Activated T-cell treated with anti-CD3 and anti-CD28 coated beads, Interleukin-2, amount 50 U/mL, for 72 hours (primary cell): Measurements from ENCODE around the gene DNAJC3. TPM values are rescaled to one million over a fixed set of nuclear protein-coding genes. Genes with fewer than 3 reads are reported as not detected.
"Not testable (repeated sequence)": the region's sequence is repeated elsewhere in the genome, so short reads cannot be mapped to it uniquely, and the experiment has no call there.

Experiments used
- ATAC-seq, 2 donors: fragments of 150-1000 bp; cut with Tn5 transposase; replicated peaks in 1 of 2; 2 replicates each; pipeline ENCODE4 v1.10.0; 2021; ENCODE audit warnings: moderate library complexity in 2 of 2, mild to moderate bottlenecking in 1 of 2
- DNase-seq, 2 donors: peaks; one replicate each; pipeline ENCODE4 v3.0.0; 2021 to 2022; ENCODE audit warnings: mixed read lengths in 1 of 2
- H3K27ac Mint-ChIP-seq: one replicate; pipeline ENCODE4 v1.8.0; 2022; ENCODE audit warnings: mild to moderate bottlenecking, moderate library complexity, mixed read lengths
- H3K27me3 Mint-ChIP-seq: one replicate; pipeline ENCODE4 v1.8.0; 2022; ENCODE audit warnings: low read depth, mixed read lengths
- H3K36me3 Mint-ChIP-seq, 2 donors: one replicate each; pipeline ENCODE4 v1.8.0; 2022; ENCODE audit warnings: mixed read lengths in 2 of 2, mild to moderate bottlenecking in 1 of 2; ENCODE audit not compliant: insufficient read depth in 2 of 2
- H3K4me1 Mint-ChIP-seq: one replicate; pipeline ENCODE4 v1.8.0; 2022; ENCODE audit warnings: low read depth, mixed read lengths
- H3K4me3 Mint-ChIP-seq, 2 donors: one replicate each; pipeline ENCODE4 v1.8.0; 2022; ENCODE audit warnings: mild to moderate bottlenecking in 2 of 2, mixed read lengths in 2 of 2, moderate library complexity in 2 of 2
- H3K9me3 Mint-ChIP-seq, 2 donors: one replicate each; pipeline ENCODE4 v1.8.0; 2022; ENCODE audit warnings: mixed read lengths in 2 of 2
- total RNA-seq, 2 donors: library from RNA; stranded (reverse); gene quantifications; one replicate each; pipeline ENCODE4 v1.2.3, GENCODE V29; 2022

Gene DNAJC3
- total RNA-seq, 2 donors from 2014 or later = 22.3 to 24.9 TPM

DNA sequence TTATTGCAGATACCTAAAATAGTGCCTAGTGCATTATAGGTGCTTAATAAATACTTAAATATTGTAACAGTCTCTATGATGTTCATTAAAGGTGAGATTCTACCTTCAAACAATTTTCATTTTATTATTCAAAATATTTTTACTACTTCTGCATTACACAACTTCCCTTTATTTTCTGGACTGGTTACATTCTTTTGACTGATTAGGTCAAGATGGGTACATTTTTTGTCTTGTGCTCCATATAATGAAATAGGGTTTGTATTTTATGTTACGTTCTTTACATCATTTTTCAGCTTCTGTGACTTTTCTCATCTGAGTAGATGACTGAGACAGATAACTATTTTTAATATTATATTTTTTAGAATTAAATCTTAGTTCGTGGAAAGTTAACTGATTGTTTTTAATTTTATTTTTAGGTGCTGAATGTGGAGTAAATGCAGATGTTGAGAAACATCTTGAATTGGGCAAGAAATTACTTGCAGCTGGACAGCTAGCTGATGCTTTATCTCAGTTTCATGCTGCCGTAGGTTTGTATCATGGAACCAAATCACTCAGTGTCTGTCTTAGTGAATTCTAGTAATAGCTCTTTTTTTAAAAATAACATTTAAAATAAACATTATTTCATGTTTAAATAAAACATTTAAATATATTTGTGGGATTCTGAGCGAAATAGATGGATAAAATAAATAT lies 32.0 kb downstream of the DNAJC3 start:
- ATAC-seq (no peak), DNase-seq (no peak)
- Mint-ChIP-seq H3K4me3 (no peak overlapping the region), H3K27ac (no peak overlapping the region), H3K9me3 (peaks cover 1 to 2% of the 10 kb centered on the region in 2 donors), H3K36me3 (peaks cover 8 to 14% of the 10 kb centered on the region in 2 donors), H3K27me3 (no peaks in the 10 kb centered on the region), H3K4me1 (peaks cover 26% of the 10 kb centered on the region)

DNA sequence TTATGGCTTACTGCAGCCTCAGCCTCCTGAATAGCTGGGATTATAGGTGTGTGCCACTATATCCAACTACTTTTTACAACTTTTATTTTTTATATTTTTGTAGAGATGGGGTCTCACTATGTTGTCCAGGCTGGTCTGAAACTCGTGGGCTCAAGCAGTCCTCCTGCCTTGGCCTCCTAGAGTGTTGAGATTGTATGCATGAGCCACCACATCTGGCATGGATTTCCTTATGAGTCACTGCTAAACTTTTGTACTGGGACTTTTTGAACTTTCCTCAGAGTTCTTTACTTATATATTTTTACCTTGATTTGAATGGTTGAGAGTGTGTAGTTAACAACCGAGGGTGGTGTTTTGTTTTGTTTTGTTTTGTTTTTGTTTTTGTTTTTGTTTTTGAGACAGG lies 33.4 kb downstream of the DNAJC3 start:
- Mint-ChIP-seq H3K36me3 (peaks cover 8 to 14% of the 10 kb centered on the region in 2 donors), H3K27me3 (no peaks in the 10 kb centered on the region), H3K4me3 (no peak overlapping the region), H3K4me1 (peaks cover 20% of the 10 kb centered on the region), H3K27ac (no peak overlapping the region), H3K9me3 (no peaks in the 10 kb centered on the region)
- ATAC-seq (no peak), DNase-seq (no peak)

DNA sequence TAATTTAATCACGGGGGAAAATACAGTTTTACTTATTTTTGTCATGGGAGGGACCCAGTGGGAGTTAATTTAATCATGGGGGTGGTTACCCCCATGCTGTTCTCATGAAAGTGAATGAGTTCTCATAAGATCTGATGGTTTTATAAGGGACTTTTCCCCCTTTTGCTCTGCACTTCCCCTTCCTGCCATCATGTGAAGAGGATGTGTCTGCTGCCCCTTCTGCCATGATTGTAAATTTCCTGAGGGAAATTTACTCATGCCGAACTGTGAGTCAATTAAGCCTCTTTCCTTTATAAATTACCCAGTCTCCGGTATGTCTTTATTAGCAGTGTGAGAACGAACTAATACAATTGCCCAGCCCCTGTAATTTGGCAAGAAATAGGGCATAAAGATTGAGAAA lies 35.9 kb downstream of the DNAJC3 start:
- not testable (repeated sequence) for H3K27ac Mint-ChIP-seq, DNase-seq, H3K4me3 Mint-ChIP-seq, ATAC-seq, H3K9me3 Mint-ChIP-seq, H3K4me1 Mint-ChIP-seq, H3K27me3 Mint-ChIP-seq
- peaks cover 8 to 18% of the 10 kb centered on the region in 2 donors for H3K36me3 Mint-ChIP-seq

DNA sequence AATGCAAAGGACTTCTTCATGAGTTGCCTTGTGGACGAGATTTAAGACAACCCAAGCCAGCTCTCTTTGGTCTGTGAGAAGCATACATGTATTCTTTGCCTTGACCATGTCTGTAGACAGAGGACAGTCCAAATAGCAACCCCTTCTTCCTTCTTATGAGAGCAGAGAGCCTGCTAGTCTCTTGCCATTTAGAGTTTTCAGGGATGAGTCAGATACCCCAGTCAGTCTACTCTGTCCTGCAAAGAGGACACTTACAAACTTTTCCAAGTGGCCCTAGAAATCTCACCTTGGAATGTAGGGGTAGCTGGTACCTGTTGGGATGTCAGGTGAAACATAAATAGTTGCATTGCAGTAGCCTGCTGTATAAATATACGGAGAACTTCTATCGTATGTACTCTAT lies 36.7 kb downstream of the DNAJC3 start:
- no peaks in the 10 kb centered on the region for H3K27me3 Mint-ChIP-seq
- no peak overlapping the region for H3K4me3 Mint-ChIP-seq
- no peak for DNase-seq
- no peak for ATAC-seq
- H3K4me1 Mint-ChIP-seq = peaks cover 8% of the 10 kb centered on the region
- no peak overlapping the region for H3K27ac Mint-ChIP-seq
- peaks cover 9 to 18% of the 10 kb centered on the region in 2 donors for H3K36me3 Mint-ChIP-seq
- H3K9me3 Mint-ChIP-seq = no peaks in the 10 kb centered on the region

DNA sequence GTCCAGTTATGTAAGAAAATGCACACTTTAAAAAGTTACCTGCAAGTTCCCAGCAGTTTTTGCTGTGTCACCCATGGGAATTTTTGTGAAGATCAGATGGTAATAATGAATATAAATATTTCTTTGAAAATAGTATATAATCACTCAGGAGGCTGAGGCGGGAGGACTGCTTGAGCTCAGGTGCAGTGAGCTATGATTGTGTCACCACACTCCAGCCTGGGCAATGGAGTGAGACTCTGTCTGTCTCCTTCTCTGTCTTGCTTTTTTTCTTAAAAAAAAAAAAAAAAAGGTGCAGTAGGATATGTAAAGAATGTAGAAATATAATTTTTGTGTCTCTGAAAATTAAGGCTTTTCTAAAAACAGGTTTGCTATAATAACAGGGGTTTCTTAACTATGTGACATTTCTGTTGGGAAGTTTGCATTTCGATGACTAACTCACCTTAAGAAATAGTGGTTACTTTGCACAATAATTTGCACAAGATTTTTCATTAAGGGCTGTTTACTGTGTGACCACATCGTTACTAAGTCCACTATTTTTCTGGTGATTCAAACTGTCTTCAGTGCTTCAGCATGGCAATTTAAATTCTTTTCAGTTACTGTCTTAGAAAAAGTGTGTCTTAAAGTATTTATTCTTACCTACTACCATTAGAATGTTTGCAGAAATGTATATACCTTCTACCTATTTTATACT lies 37.3 kb downstream of the DNAJC3 start:
- Mint-ChIP-seq H3K27ac (no peak overlapping the region), H3K4me3 (no peak overlapping the region), H3K27me3 (no peaks in the 10 kb centered on the region), H3K4me1 (peaks cover 8% of the 10 kb centered on the region), H3K36me3 (peaks cover 12 to 18% of the 10 kb centered on the region in 2 donors), H3K9me3 (no peaks in the 10 kb centered on the region)
- DNase-seq (no peak), ATAC-seq (no peak)

DNA sequence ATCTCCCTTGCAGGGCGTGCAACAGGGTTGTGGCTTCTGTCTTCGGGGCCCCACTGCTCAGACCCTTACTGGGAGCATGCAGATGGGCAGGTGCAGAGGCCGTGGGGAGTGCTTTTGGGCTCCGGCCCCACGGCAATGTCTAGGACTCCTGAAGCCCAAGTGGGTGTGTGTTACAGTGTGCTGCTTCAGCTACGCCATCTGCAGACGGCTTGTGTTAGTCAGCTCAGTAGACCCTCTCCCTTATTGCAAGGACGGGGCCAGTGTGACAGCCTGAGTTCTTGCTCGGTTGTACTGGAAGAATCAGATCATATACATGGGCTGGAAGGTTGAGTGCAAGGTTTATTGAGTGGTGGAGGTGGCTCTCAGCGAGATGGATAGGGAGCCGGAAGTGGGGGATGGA lies 39.3 kb downstream of the DNAJC3 start:
- Mint-ChIP-seq H3K9me3 (no peaks in the 10 kb centered on the region), H3K4me1 (no peaks in the 10 kb centered on the region), H3K27me3 (no peaks in the 10 kb centered on the region), H3K4me3 (no peak overlapping the region), H3K36me3 (peaks cover 6 to 13% of the 10 kb centered on the region in 2 donors), H3K27ac (no peak overlapping the region)
- ATAC-seq (no peak), DNase-seq (no peak)

DNA sequence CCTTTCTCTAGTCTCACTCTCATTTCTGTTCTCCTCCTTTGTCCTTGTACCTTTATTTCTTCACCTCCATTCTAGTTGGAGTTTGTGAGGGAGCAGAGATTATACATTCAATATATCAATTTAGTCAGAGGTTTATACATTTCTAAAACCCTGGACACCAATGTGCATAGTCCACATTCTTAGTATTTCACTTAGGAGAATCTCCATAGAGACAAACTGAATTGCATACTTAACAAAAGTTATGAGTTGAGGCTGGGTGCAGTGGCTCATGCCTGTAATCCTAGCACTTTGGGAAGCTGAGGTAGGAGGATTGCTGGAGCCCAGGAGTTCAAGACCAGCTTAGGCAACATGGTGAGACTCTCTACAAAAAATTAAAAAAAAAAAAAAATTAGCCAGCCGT lies 45.3 kb downstream of the DNAJC3 start:
- no peaks in the 10 kb centered on the region for H3K9me3 Mint-ChIP-seq
- DNase-seq (no peak), ATAC-seq (no peak)
- no peak overlapping the region for H3K4me3 Mint-ChIP-seq
- H3K27ac Mint-ChIP-seq = no peak overlapping the region
- H3K4me1 Mint-ChIP-seq = no peaks in the 10 kb centered on the region
- H3K36me3 Mint-ChIP-seq = peaks cover 9 to 14% of the 10 kb centered on the region in 2 donors
- no peaks in the 10 kb centered on the region for H3K27me3 Mint-ChIP-seq

DNA sequence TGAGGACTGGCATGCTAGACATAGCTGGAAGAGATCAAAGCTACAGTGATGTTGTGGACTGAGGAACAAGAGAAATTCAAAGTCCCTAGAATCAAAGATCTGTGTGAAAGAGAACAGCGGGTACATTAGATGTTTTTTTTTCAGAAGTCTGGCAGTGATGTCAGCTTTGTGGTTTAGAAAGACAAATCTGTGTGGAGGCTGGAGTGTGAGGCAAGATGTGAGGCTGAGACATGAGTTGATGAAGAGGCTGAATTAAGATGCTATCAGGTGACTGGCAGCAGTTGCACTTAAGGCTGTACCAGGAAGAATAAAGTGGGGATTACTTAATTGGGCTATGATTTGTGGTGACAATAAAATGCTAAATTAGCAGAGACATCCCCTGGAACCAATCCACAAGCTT lies 46.5 kb downstream of the DNAJC3 start:
- no peak for DNase-seq
- Mint-ChIP-seq H3K9me3 (no peaks in the 10 kb centered on the region), H3K4me1 (no peaks in the 10 kb centered on the region), H3K36me3 (peaks cover 9 to 15% of the 10 kb centered on the region in 2 donors), H3K27ac (no peak overlapping the region), H3K4me3 (no peak overlapping the region), H3K27me3 (no peaks in the 10 kb centered on the region)
- ATAC-seq = no peak

DNA sequence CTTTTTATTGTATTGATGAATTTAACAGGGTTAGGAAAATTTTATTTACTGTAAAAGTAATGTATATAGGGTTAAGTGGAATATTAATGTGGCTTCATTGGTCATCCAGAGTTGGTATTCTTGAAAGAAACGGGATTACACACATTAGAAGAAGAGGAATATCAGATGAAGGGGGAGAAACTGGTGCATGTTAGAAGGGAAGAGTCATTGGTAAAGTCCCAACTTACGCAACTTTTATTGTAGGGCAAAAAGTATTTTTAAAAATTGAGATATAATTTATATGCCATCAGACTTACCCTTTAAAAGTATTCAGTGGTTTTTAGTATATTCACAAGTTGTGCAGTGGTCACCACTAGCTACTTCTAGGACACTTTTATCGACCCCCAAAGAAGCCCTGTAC lies 47.3 kb downstream of the DNAJC3 start:
- Mint-ChIP-seq H3K27ac (no peak overlapping the region), H3K4me1 (peaks cover 5% of the 10 kb centered on the region), H3K36me3 (peaks cover 7 to 15% of the 10 kb centered on the region in 2 donors), H3K9me3 (no peaks in the 10 kb centered on the region), H3K4me3 (no peak overlapping the region), H3K27me3 (no peaks in the 10 kb centered on the region)
- ATAC-seq (no peak), DNase-seq (no peak)

DNA sequence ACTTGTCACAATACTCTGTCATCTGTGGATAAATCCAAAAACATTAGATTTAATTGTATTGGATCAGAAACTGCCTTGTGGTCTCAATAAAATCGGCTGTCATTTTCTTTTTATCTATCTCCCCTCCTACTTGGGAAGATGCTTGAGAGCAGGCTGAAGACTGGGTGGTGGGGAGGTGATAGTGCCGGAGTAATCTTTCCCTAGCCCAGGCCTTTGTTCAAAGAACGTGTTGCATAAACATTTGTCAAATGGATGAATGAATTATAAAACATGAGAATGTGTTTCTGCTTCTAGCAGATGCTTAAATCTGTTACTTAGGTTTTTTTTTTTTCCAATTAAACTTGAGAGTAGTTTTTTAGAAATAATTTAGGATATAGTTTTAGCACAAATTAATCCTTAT lies 49.9 kb downstream of the DNAJC3 start:
- ATAC-seq (no peak), DNase-seq (no peak)
- no peak overlapping the region for H3K4me3 Mint-ChIP-seq
- peaks cover 18% of the 10 kb centered on the region for H3K4me1 Mint-ChIP-seq
- H3K27ac Mint-ChIP-seq = no peak overlapping the region
- no peaks in the 10 kb centered on the region for H3K27me3 Mint-ChIP-seq
- peaks cover 17 to 28% of the 10 kb centered on the region in 2 donors for H3K36me3 Mint-ChIP-seq
- H3K9me3 Mint-ChIP-seq = peaks cover 4 to 11% of the 10 kb centered on the region in 2 donors

DNA sequence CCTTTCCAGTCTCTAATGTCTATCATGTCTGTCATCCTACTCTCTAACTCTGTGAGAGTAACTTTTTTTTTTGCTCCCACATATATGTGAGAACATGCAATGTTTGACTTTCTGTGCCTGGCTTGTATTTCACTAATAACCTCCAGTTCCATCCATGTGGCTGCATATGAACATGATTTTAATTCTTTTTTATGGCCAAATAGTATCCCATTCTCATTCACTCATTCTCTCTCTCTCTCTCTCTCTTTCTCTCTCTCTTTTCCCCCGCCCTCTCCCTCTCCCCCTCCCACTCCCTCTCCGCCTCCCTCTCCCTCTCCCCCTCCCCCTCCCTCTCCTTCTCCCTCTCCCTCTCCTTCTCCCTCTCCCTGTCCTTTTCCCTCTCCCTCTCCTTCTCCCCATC lies 52.0 kb downstream of the DNAJC3 start:
- peaks cover 12 to 16% of the 10 kb centered on the region in 2 donors for H3K9me3 Mint-ChIP-seq
- H3K4me3 Mint-ChIP-seq = no peak overlapping the region
- H3K36me3 Mint-ChIP-seq = peaks cover 18 to 46% of the 10 kb centered on the region in 2 donors
- no peak for ATAC-seq
- peak overlapping the region; percentile 75 for H3K27ac Mint-ChIP-seq
- no peak for DNase-seq
- peaks cover 18% of the 10 kb centered on the region for H3K4me1 Mint-ChIP-seq
- H3K27me3 Mint-ChIP-seq = no peaks in the 10 kb centered on the region

DNA sequence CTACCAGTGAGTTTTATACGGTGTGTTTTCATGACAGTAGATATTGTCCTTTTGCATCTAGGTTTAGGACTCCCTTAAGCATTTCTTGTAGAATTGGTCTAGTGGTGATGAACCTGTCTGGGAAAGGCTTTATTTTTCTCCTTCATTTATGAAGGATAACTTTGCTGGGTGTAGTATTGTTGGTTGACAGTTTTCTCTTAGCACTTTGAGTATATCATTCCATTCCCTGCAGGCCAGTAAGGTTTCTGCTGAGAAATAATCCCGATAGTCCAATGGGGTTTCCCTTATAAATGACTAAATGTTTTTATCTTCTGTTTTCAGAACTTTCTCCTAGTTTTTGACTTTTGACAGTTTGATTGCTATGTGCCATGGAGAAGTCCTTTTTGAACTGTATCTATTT lies 57.2 kb downstream of the DNAJC3 start:
- Mint-ChIP-seq H3K9me3 (peaks cover 14 to 21% of the 10 kb centered on the region in 2 donors), H3K4me1 (peaks cover 13% of the 10 kb centered on the region), H3K27me3 (no peaks in the 10 kb centered on the region), H3K36me3 (peaks cover 25 to 46% of the 10 kb centered on the region in 2 donors), H3K27ac (peak overlapping the region; percentile 9), H3K4me3 (no peak overlapping the region)
- ATAC-seq (no peak), DNase-seq (no peak)

DNA sequence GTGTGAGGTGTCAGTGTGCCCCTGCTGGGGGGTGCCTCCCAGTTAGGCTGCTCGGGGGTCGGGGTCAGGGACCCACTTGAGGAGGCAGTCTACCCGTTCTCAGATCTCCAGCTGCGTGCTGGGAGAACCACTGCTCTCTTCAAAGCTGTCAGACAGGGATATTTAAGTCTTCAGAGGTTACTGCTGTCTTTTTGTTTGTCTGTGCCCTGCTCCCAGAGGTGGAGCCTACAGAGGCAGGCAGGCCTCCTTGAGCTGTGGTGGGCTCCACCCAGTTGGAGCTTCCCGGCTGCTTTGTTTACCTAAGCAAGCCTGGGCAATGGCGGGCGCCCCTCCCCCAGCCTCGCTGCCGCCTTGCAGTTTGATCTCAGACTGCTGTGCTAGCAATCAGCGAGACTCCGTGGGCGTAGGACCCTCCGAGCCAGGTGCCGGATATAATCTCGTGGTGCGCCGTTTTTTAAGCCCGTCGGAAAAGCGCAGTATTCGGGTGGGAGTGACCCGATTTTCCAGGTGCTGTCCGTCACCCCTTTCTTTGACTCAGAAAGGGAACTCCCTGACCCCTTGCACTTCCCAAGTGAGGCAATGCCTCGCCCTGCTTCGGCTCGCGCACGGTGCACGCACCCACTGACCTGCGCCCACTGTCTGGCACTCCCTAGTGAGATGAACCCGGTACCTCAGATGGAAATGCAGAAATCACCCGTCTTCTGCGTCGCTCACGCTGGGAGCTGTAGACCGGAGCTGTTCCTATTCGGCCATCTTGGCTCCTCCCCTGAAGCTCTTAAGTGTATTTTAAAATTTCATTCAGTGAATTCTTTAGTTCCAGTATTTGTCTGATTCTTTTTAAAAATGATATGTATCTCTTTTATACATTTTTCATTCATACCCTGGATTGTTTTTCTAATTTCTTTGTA lies 63.4 kb downstream of the DNAJC3 start:
- not testable (repeated sequence) for DNase-seq, ATAC-seq, H3K9me3 Mint-ChIP-seq, H3K27ac Mint-ChIP-seq, H3K4me1 Mint-ChIP-seq, H3K4me3 Mint-ChIP-seq, H3K27me3 Mint-ChIP-seq, H3K36me3 Mint-ChIP-seq
